Esophagus muscularis mucosa (tissue), 3 donors: ENCODE data around the gene BCL11A.

ENCODE experiments used
- CTCF ChIP-seq, 3 experiments: fragments of 200-600 bp in 2 of 3; fragments of 450-650 bp in 1 of 3; sonication (generic) in 2 of 3; IDR thresholded peaks; one replicate each; pipeline ENCODE4 v1.5.1; 2017 to 2019; ENCODE audit warnings: antibody characterized with exemption in 3 of 3, mild to moderate bottlenecking in 2 of 3, moderate library complexity in 1 of 3
- POLR2A ChIP-seq: fragments of 450-650 bp; IDR thresholded peaks from one replicate; pipeline ENCODE4 v1.6.1; 2017; ENCODE audit warnings: antibody characterized with exemption, moderate library complexity, mild to moderate bottlenecking, low read depth
- POLR2AphosphoS5 ChIP-seq, 2 donors: sonication (generic); formaldehyde crosslinking; IDR thresholded peaks; one replicate each; pipeline ENCODE4 v1.6.1; 2017; ENCODE audit warnings: antibody characterized with exemption in 2 of 2

GRCh38 chr2:60408811-60409530, 144.5 kb downstream of the BCL11A start:
- no peak for TF ChIP-seq CTCF (IDR thresholded peaks at IDR 0.05)
- TF ChIP-seq POLR2A = no peak
- no peak for TF ChIP-seq POLR2AphosphoS5 (IDR thresholded peaks at IDR 0.05)
